GM12872 (cell line): Measurements from ENCODE around the gene DHX30.

Experiments
- TF ChIP-seq, protein P1 (sequence below): IDR thresholded peaks from 3 replicates; pipeline ENCODE4 v1.5.1; 2011; ENCODE audit warnings: low read depth, mild to moderate bottlenecking, low read length, moderate library complexity; ENCODE audit not compliant: insufficient read depth

The DHX30 gene

DNA sequence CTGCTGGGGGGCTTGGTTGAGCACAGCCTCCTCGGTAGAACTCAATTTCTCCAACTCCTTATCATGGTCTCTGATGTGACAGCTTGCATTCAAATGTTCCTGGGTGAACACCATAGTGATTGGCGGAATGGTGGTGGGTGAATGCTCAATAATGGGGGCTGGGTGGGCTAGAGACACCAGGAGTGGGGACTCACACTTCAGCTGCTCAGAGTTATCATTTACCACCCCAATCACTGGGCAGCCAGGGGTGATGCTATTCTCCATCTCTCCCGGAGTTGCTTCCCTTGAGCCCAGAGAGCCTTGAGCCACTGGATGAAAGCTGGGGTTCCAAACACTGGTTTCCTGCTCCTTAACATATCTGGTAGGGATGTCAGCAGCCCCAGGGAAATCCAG is 88.7 kb downstream of the DHX30 start:
- TF ChIP-seq, protein P1, sequence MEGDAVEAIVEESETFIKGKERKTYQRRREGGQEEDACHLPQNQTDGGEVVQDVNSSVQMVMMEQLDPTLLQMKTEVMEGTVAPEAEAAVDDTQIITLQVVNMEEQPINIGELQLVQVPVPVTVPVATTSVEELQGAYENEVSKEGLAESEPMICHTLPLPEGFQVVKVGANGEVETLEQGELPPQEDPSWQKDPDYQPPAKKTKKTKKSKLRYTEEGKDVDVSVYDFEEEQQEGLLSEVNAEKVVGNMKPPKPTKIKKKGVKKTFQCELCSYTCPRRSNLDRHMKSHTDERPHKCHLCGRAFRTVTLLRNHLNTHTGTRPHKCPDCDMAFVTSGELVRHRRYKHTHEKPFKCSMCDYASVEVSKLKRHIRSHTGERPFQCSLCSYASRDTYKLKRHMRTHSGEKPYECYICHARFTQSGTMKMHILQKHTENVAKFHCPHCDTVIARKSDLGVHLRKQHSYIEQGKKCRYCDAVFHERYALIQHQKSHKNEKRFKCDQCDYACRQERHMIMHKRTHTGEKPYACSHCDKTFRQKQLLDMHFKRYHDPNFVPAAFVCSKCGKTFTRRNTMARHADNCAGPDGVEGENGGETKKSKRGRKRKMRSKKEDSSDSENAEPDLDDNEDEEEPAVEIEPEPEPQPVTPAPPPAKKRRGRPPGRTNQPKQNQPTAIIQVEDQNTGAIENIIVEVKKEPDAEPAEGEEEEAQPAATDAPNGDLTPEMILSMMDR, result no peak

DNA sequence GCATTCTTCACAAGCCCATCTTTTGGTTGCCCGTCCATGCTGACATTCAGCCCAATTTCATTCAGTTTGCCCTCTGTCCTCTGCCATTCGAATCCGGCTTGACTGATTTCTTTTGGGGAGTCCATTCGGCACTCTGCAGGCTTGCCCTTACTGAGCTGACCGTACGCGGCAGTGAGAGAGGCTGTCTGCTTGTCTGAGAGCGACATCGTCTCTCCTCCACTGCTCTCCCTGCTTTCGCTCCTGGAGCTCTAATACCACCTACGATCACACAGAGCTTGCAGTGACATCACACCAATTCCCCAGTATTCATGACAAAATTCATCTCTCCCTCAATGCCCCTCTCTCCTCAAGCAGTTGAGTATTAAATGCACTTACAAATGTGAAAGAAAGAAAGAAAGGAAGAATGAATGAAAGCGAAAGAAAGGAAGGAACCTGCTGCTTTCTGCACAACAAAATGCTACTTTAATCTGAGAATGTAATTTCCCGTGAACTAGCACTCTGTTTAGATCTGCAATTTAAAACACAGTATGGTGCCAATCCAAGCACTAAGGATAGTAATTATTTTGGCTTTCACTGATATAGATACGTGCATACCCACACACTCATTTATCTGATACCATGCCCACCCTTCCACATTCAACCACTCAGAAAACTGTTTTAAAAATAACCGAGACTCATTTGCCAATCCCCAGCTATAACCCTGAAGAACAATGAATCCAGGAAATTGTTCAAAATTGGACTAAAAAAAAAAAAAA is 89.5 kb downstream of the DHX30 start:
- TF ChIP-seq, protein P1, result no peak

- TF ChIP-seq, protein P1, result no peak
Measured at GRCh38 chr3:47895241-47895640, 92.3 kb downstream of the DHX30 start.

- TF ChIP-seq, protein P1, result no peak
Measured at GRCh38 chr3:47896736-47897135, 93.8 kb downstream of the DHX30 start.

GRCh38 chr3:47897954-47898353 is 95.0 kb downstream of the DHX30 start:
- TF ChIP-seq, protein P1, result no peak

- TF ChIP-seq, protein P1, result no peak
Measured at GRCh38 chr3:47899495-47900108, 96.7 kb downstream of the DHX30 start.
